IPS-20b (cell line): ENCODE data around the gene TBL1XR1.
A peak's percentile ranks its signal among the peaks of the same experiment; 100 is the strongest.
"Not testable (repeated sequence)": the region's sequence is repeated elsewhere in the genome, so short reads cannot be mapped to it uniquely, and the experiment has no call there.

Experiments
- H3K27ac ChIP-seq: one replicate; pipeline ENCODE4 v1.5.1; 2013; ENCODE audit warnings: low read length
- H3K27me3 ChIP-seq: 2 replicates; pipeline ENCODE4 v1.6.1; 2013; ENCODE audit warnings: mild to moderate bottlenecking, low read length, inconsistent platforms; ENCODE audit not compliant: insufficient read depth
- H3K36me3 ChIP-seq: 2 replicates; pipeline ENCODE4 v1.6.1; 2013; ENCODE audit warnings: low read depth, mild to moderate bottlenecking, inconsistent platforms, low read length, moderate library complexity; ENCODE audit not compliant: insufficient read depth
- H3K4me1 ChIP-seq: 2 replicates; pipeline ENCODE4 v1.6.1; 2013; ENCODE audit warnings: mild to moderate bottlenecking, control low read depth, inconsistent platforms, low read length, moderate library complexity; ENCODE audit not compliant: insufficient read depth
- H3K4me3 ChIP-seq: 2 replicates; pipeline ENCODE4 v1.5.1; 2013; ENCODE audit warnings: mild to moderate bottlenecking, low read length, inconsistent platforms
- H3K9ac ChIP-seq: 2 replicates; pipeline ENCODE4 v1.6.1; 2013; ENCODE audit warnings: low read depth, mild to moderate bottlenecking, inconsistent platforms, low read length, moderate library complexity
- H3K9me3 ChIP-seq: 2 replicates; pipeline ENCODE4 v1.6.1; 2013; ENCODE audit warnings: mild to moderate bottlenecking, low read depth, low read length, inconsistent platforms; ENCODE audit not compliant: insufficient read depth

Gene TBL1XR1

GRCh38 chr3:177177749-177178221 lies 19.5 kb downstream of the TBL1XR1 start:
- Histone ChIP-seq H3K4me1 (peaks cover 21% of the 10 kb centered on the region), H3K9me3 (no peaks in the 10 kb centered on the region), H3K27me3 (no peaks in the 10 kb centered on the region), H3K9ac (no peak overlapping the region), H3K4me3 (no peak overlapping the region), H3K27ac (no peak overlapping the region), H3K36me3 (peaks cover 3% of the 10 kb centered on the region)

GRCh38 chr3:177174607-177175170 lies 22.6 kb downstream of the TBL1XR1 start:
- Histone ChIP-seq H3K4me3 (peak overlapping the region; percentile 3; the same call in 1 of the 2 replicates), H3K9me3 (no peaks in the 10 kb centered on the region), H3K27me3 (no peaks in the 10 kb centered on the region), H3K4me1 (peaks cover 33% of the 10 kb centered on the region), H3K27ac (peak overlapping the region; percentile 56), H3K9ac (no peak overlapping the region), H3K36me3 (peaks cover 9% of the 10 kb centered on the region)

DNA sequence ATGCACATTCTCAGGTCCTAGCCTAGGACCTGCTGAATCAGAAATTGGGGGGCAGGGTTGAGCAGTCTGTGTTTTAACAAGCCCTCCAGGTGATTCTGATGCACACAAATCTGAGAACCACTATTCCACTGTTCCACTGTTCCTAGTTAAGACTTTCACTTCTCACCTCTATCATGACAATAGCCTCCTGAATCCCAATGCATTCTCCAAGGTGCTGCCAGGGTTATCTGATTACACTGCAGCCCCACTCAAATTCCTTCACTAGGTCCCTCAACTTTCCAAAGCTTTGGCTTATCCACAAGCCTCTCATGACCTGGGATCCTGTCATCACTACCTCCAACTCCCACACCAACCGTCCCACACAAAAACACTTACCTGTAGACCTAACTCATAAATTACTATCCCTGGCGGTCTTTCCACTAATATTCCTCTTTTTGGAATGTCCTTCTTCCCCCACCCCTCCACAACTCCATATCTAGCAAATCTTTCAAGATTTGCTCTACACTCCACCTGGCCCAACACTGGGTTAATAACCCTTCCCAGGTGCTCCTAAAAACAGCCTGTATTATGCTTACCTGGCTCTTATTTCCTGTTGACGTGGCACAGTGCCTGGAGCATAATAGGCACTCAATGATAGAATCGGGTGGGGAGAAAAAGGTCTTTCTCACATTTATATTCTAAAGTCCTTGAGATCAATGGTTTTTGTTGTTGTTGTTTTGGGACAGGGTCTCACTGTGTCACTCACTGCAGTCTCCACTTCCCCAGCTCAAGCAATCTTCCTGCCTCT lies 27.2 kb downstream of the TBL1XR1 start:
- H3K9ac ChIP-seq, result no peak overlapping the region
- no peaks in the 10 kb centered on the region for H3K27me3 ChIP-seq
- no peaks in the 10 kb centered on the region for H3K9me3 ChIP-seq
- H3K4me3 ChIP-seq, result peak overlapping the region; percentile 30; the same call in 1 of the 2 replicates
- H3K4me1 ChIP-seq, result peaks cover 34% of the 10 kb centered on the region
- peaks cover 6% of the 10 kb centered on the region; the same call in 1 of the 2 replicates for H3K36me3 ChIP-seq
- no peak overlapping the region for H3K27ac ChIP-seq

GRCh38 chr3:177168431-177168830 lies 28.9 kb downstream of the TBL1XR1 start:
- no peaks in the 10 kb centered on the region for H3K27me3 ChIP-seq
- no peak overlapping the region for H3K9ac ChIP-seq
- H3K36me3 ChIP-seq, result peaks cover 10% of the 10 kb centered on the region
- H3K4me1 ChIP-seq, result peaks cover 26% of the 10 kb centered on the region
- H3K27ac ChIP-seq, result no peak overlapping the region
- no peak overlapping the region for H3K4me3 ChIP-seq
- no peaks in the 10 kb centered on the region for H3K9me3 ChIP-seq

DNA sequence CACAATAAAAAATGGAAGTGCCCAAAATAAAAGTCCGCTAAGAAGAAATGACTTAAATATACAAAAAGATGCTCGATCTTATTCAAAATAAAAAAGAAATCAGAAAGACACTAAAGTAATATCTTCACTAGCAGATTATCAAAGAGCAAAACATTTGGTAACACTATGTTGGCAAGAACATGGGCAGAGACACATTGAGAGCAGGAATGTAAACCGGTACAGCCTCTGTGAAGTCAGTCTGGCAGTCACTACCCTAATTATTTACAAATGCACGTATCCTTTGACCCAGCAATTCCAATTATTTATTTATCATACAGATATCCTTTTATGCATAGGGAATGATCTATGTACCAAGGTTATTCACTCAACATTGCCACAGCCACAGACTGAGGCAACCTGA lies 34.5 kb downstream of the TBL1XR1 start:
- Histone ChIP-seq H3K27ac (no peak overlapping the region), H3K4me1 (peaks cover 10% of the 10 kb centered on the region; the same call in 1 of the 2 replicates), H3K36me3 (peaks cover 4% of the 10 kb centered on the region; the same call in 1 of the 2 replicates), H3K9ac (no peak overlapping the region), H3K4me3 (no peak overlapping the region), H3K9me3 (no peaks in the 10 kb centered on the region), H3K27me3 (no peaks in the 10 kb centered on the region)

GRCh38 chr3:177161603-177162002 lies 35.7 kb downstream of the TBL1XR1 start:
- H3K27ac ChIP-seq, H3K9ac ChIP-seq, H3K27me3 ChIP-seq, H3K36me3 ChIP-seq, H3K4me3 ChIP-seq, H3K9me3 ChIP-seq: not testable (repeated sequence)
- H3K4me1 ChIP-seq, result peaks cover 14% of the 10 kb centered on the region; the same call in 1 of the 2 replicates

DNA sequence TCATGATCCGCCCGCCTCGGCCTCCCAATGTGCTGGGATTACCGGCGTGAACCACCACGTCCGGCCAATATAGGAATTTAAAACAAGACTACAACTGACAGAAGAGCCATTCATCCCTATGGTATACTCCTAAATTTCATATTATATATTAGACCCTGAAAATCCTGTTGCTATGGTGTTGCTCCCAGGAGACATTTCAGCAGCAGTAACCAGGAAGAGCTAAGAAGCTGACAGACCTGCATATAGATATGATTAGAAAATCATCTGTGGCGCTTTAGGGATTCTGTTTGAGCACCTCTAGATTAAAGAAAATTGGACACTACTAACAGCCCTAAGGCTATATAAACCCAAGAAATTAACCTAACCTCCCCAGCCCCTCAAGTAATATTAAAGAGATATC lies 38.8 kb downstream of the TBL1XR1 start:
- Histone ChIP-seq H3K27ac (no peak overlapping the region), H3K4me3 (no peak overlapping the region), H3K9me3 (no peaks in the 10 kb centered on the region), H3K27me3 (no peaks in the 10 kb centered on the region), H3K4me1 (peaks cover 21% of the 10 kb centered on the region; the same call in 1 of the 2 replicates), H3K9ac (no peak overlapping the region), H3K36me3 (peaks cover under 1% of the 10 kb centered on the region; the same call in 1 of the 2 replicates)

- Histone ChIP-seq H3K9me3 (no peaks in the 10 kb centered on the region), H3K27me3 (no peaks in the 10 kb centered on the region), H3K4me1 (peaks cover 21% of the 10 kb centered on the region; the same call in 1 of the 2 replicates), H3K9ac (no peak overlapping the region), H3K4me3 (no peak overlapping the region), H3K27ac (no peak overlapping the region), H3K36me3 (no peaks in the 10 kb centered on the region)
Measured at GRCh38 chr3:177157492-177157891, 39.8 kb downstream of the TBL1XR1 start.

GRCh38 chr3:177154733-177155132 lies 42.5 kb downstream of the TBL1XR1 start:
- Histone ChIP-seq H3K9me3 (no peaks in the 10 kb centered on the region), H3K4me1 (peaks cover 21% of the 10 kb centered on the region; the same call in 1 of the 2 replicates), H3K4me3 (no peak overlapping the region), H3K27ac (no peak overlapping the region), H3K9ac (no peak overlapping the region), H3K27me3 (no peaks in the 10 kb centered on the region), H3K36me3 (no peaks in the 10 kb centered on the region)

DNA sequence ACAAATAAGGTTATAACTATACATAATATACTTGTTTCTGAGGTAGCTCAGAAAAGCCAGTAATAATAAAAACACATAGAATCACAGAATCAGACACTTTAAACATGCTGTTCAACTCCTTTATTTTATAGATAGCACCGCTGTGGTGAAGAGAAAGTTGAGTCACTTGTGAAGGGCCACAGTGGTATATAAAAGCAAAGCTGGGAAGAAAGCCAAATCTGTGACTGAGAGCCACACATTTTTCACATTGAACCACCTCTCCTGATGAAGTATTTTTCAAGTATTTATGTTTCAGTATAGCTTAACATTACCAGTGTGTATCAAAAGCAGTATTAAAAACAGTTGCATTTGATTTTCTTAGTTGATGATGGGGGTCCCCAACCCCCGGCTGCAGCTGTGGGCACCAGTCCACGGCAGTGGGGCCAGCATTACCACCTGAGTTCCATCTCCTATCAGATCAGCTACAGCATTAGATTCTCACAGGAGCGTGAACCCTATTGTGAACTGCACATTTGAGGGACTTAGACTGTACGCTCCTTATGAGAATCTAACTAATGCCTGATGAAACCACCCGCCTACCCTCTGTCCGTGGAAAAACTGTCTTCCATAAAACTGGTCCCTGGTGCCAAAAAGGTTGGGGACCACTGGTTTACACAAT lies 46.2 kb downstream of the TBL1XR1 start:
- H3K27me3 ChIP-seq, result no peaks in the 10 kb centered on the region
- no peak overlapping the region for H3K27ac ChIP-seq
- H3K9ac ChIP-seq, result no peak overlapping the region
- H3K9me3 ChIP-seq, result no peaks in the 10 kb centered on the region
- no peak overlapping the region for H3K4me3 ChIP-seq
- H3K4me1 ChIP-seq, result peaks cover 20% of the 10 kb centered on the region; the same call in 1 of the 2 replicates
- H3K36me3 ChIP-seq, result no peaks in the 10 kb centered on the region

- Histone ChIP-seq H3K9ac (no peak overlapping the region), H3K36me3 (no peaks in the 10 kb centered on the region), H3K9me3 (no peaks in the 10 kb centered on the region), H3K27me3 (no peaks in the 10 kb centered on the region), H3K27ac (no peak overlapping the region), H3K4me3 (no peak overlapping the region), H3K4me1 (peaks cover 26% of the 10 kb centered on the region)
Measured at GRCh38 chr3:177150218-177150916, 46.9 kb downstream of the TBL1XR1 start.
